Osteocyte (in vitro differentiated cells): ENCODE results near the gene INPP5J. TPM values are rescaled to one million over a fixed set of nuclear protein-coding genes. Genes with fewer than 3 reads are reported as not detected.
A peak's percentile ranks its signal among the peaks of the same experiment; 100 is the strongest.

Source experiments
- DNase-seq: peaks from one replicate; pipeline ENCODE4 v3.0.0; 2021; ENCODE audit warnings: mixed read lengths; ENCODE audit not compliant: unreplicated experiment; ENCODE audit errors: extremely low spot score
- H3K27ac Mint-ChIP-seq: one replicate; pipeline ENCODE4 v1.8.0; 2021; ENCODE audit warnings: mild to moderate bottlenecking, mixed read lengths; ENCODE audit not compliant: unreplicated experiment
- H3K27me3 Mint-ChIP-seq: one replicate; pipeline ENCODE4 v1.8.0; 2021; ENCODE audit warnings: mixed read lengths; ENCODE audit not compliant: unreplicated experiment
- H3K36me3 Mint-ChIP-seq: one replicate; pipeline ENCODE4 v1.8.0; 2021; ENCODE audit warnings: mixed read lengths; ENCODE audit not compliant: unreplicated experiment
- H3K4me1 Mint-ChIP-seq: one replicate; pipeline ENCODE4 v1.8.0; 2021; ENCODE audit warnings: mixed read lengths; ENCODE audit not compliant: unreplicated experiment
- H3K4me3 Mint-ChIP-seq: one replicate; pipeline ENCODE4 v1.8.0; 2021; ENCODE audit warnings: mild to moderate bottlenecking, moderate library complexity, mixed read lengths; ENCODE audit not compliant: unreplicated experiment
- H3K9me3 Mint-ChIP-seq: one replicate; pipeline ENCODE4 v1.8.0; 2021; ENCODE audit warnings: mixed read lengths; ENCODE audit not compliant: unreplicated experiment
- CTCF ChIP-seq: fragments of 200-600 bp; sonication (generic); IDR thresholded peaks from 2 replicates; pipeline ENCODE4 v1.5.0; 2021; ENCODE audit warnings: antibody characterized with exemption, mild to moderate bottlenecking, moderate library complexity
- total RNA-seq: library from RNA; stranded (reverse); gene quantifications from 2 replicates; pipeline ENCODE4 v1.2.1, GENCODE V29; 2021

INPP5J gene
- total RNA-seq, 1 donor from 2014 or later = 3.5 TPM

GRCh38 chr22:31089160-31090100 is 33.3 kb upstream of the INPP5J start:
- Mint-ChIP-seq H3K9me3 (no peaks in the 10 kb centered on the region), H3K27ac (no peak overlapping the region), H3K4me1 (peaks cover 4% of the 10 kb centered on the region), H3K4me3 (no peak overlapping the region), H3K27me3 (no peaks in the 10 kb centered on the region), H3K36me3 (peaks cover 2% of the 10 kb centered on the region)
- DNase-seq = no peak
- peak; percentile 79 for TF ChIP-seq CTCF

- DNase-seq = no peak
- H3K4me3 Mint-ChIP-seq = no peak overlapping the region
- H3K4me1 Mint-ChIP-seq = peaks cover 1% of the 10 kb centered on the region
- peaks cover 2% of the 10 kb centered on the region for H3K36me3 Mint-ChIP-seq
- no peak for TF ChIP-seq CTCF
- H3K27ac Mint-ChIP-seq = no peak overlapping the region
- no peaks in the 10 kb centered on the region for H3K27me3 Mint-ChIP-seq
- H3K9me3 Mint-ChIP-seq = no peaks in the 10 kb centered on the region
Observed at GRCh38 chr22:31090217-31091085, 32.3 kb upstream of the INPP5J start.

- Mint-ChIP-seq H3K27ac (no peak overlapping the region), H3K27me3 (no peaks in the 10 kb centered on the region), H3K36me3 (peaks cover 7% of the 10 kb centered on the region), H3K4me1 (no peaks in the 10 kb centered on the region), H3K9me3 (no peaks in the 10 kb centered on the region), H3K4me3 (no peak overlapping the region)
- no peak for DNase-seq
- TF ChIP-seq CTCF = no peak
Observed at GRCh38 chr22:31091106-31091975, 31.4 kb upstream of the INPP5J start.

GRCh38 chr22:31092161-31092560 is 30.6 kb upstream of the INPP5J start:
- Mint-ChIP-seq H3K36me3 (peaks cover 12% of the 10 kb centered on the region), H3K27me3 (no peaks in the 10 kb centered on the region), H3K4me1 (no peaks in the 10 kb centered on the region), H3K9me3 (no peaks in the 10 kb centered on the region), H3K27ac (no peak overlapping the region), H3K4me3 (no peak overlapping the region)
- no peak for TF ChIP-seq CTCF
- no peak for DNase-seq
